Stimulated activated CD4-positive, alpha-beta T cell treated with anti-CD3 and anti-CD28 coated beads, Interleukin-12 subunit alpha, Interleukin-12 subunit beta, amount 100 ng/mL, for 48 hours (primary cell): ENCODE measurements around the gene MZT2B.
"Not testable (repeated sequence)": the region's sequence is repeated elsewhere in the genome, so short reads cannot be mapped to it uniquely, and the experiment has no call there.

Experiments
- DNase-seq, 3 donors: peaks; one replicate each; pipeline ENCODE4 v3.0.0-alpha.2; 2020; ENCODE audit warnings: low read depth in 2 of 3, low spot score in 1 of 3

The MZT2B gene

DNA sequence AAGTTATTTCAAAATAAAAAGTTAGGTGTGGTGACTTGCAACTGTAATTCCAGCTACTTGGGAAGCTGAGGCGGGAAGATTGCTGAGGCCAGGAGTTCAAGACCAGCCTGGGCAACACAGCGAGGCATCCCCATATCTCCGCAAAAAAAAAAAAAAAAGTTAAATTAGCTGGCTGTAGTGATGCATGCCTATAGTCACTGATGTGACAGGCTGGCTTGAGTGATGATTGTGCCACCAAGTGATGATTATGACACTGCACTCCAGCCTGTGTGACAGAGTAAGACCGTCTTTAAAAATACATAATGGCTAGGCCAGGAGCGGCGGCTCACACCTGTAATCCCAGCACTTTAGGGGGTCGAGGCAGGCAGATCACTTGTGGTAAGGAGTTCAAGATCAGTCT lies 12.2 kb upstream of the MZT2B start:
- no peak for DNase-seq

DNA sequence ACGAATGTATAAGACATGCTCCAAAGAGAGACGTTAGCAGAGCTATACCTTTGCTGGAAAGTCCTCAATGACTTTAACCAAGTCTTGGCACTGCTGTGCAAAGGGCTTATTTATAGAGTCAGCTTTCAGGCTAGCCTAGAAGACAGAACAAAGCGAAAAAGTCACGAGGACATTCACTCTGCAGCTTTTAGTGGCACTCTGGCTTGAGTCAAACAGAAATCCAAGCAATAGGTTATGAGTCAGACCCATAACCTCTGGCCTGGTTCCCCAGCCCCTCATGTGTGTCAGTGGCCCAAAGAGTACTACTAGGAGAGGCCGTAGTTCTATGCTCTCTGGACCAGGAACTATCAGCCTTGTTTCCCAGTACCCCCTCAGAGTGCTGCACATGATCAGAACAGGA lies 7.2 kb upstream of the MZT2B start:
- not testable (repeated sequence) for DNase-seq

DNA sequence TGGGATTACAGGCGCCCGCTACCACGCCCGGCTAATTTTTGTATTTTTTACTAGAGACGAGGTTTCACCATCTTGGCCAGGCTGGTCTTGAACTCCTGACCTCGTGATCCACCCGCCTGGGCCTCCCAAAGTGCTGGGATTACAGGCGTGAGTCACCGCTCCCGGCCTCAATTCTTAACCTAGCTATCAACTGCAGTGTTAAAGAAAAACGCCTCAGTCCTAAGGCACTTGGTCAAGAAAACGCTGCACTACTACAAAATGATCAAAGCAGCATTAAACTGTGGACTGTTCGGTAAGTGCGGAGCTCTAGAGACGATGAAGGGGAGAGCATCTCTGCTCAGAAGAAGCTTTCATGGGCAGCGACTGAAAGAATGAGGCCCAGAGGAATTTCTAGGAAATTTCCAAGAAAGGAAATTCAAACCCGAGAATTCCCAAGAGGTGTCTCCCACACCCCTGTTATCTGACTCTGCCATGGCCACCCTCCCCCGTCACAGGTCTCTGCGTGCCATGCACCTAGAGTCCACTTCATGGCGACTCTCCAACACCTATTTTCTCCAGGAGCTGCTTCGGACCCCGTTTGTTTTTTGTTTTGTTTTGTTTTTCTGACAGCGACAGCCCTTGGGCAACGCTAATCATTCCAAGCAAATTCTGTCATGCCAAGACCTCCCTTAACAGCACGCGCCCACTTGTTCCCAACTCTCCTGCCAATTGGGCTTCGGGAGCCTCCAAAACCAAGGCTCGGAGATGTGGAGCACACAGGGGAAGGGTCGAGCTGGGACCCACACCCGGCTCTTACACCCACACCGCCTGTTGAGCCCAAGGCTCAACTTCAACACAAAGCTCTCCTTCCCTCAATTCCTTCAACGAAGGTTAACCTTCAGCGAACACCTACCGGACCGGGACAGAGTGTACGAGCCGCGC lies 1.4 kb upstream of the MZT2B start:
- DNase-seq = not testable (repeated sequence)

DNA sequence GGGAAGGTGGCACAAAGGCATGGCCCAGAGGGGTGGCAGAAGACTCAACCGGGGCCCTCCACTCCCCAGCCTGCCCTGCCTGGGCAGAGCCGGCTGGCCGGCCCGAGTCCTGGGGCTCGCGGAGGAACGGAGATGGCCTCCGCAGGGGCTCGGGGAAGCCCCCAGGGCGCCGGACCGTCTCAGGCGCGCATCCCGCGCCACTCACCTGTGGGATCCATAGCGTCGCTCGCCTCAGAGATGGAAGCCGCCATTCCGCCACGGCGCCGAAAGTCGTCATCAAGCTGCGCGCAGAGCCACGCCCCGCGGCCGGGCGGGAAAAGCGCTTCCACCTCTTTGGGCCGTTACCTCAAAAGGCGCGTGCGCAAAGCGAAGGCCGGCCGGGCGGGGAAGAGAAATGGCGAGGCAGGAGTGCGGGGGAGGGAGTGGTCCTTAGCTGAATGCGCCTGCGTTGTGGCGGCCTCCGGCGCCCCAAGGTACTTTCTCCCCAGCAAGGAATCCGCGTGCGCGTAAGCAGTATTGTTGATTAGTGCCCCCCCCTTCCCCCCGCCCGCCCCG lies 660 bp upstream of the MZT2B start, which contains the start of gene SMPD4:
SMPD4 (minus strand) TSS at position 278 of the 555 bp plus-strand sequence. CDS start 5,010 bp downstream, outside the sequence.
- peak; percentile 95 to 98 (median 96) for DNase-seq

DNA sequence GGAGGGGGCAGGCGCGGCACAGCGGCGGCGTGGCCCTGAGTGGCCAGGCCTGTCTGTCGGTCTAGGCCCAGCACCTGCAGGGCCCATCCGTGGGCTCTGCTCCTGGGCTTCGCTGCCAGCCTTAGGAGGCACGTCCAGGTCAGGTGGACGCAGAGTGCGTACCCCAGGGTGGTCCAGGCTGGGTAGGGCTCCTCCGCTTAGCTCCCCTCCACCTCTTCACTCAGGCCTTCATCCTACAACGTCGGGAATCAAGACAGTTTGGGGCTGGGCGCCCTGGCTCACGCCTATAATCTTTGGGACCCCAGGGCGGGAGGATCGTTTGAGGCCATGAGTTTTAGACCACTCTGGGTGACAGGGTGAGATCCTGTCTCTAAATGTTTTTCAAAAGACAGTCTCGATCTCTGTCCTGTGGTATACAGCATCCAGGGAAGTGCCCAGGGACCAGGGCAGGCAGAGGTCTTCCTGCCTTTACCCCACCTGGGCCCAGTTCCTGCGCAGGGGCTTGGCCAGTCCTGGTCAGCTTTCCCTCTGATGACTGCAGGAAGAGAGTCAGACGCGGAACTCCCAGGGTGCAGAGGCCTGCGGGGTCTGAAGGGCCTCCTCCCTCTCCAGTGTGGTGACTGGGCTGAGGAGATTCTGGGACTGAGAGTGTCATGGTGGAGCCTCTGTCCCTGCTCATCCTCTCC lies 907 bp downstream of the MZT2B start:
- not testable (repeated sequence) for DNase-seq

DNA sequence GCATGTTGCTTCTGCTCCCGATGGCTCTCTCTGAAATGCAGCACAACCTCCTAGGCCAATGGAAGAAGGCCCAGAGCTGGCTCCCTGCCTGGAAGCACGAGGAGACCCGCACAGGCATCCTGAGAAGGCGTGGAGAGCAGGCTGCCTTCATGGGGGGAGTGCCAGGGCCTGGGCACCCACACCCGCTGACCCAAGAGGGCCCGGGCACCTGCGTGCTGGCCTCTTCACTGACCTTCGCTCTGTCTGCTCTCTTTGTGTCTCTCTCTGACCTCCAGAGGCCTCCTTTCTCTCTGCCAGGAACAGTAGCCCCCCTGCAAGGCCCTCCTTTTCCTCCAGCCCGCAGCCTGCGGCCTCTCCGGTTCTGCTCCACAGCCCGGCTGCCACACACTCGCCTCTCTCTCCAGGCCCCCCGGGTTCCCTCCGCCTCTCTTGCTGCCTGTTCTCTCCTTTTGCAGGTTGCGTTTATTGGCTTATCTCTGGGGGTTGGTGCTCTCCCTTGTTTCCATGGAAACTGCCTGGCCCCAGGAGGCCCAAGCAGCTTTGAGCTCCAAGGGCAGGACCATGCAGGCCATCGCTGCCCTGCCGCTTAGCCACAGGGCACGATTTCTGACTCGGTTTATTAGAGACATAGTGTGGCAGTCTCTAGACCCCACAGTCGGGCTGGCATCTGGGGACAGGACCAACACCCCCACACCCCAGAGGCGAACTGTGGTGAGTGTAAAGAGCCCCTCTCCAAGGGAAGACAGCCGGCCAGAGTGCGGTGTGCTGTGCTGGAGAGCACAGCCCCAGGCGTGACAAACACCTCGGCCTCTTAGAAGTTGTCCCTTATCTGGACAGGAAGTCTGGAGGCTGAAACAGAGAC lies 1.7 kb downstream of the MZT2B start:
- no peak for DNase-seq

DNA sequence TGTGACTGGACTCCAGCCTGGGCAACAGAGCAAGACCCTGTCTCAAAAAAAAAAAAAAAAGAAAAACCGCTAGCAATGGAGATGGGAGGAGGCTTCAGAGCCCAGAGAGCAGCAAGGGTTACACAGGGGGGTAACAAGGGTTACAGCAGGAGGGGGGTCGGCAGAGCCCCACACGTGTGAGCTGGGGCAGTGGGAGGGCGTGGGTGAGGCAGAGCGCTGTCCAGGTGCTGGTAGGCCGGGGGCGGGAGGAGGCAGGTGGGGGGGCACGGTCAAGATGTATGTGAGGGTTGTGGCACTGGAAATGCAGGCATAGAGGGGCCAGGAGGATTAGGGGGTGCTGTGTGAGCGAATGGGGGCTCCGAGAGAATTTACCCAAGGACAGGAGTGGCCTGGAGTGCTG lies 3.4 kb downstream of the MZT2B start:
- DNase-seq = no peak

DNA sequence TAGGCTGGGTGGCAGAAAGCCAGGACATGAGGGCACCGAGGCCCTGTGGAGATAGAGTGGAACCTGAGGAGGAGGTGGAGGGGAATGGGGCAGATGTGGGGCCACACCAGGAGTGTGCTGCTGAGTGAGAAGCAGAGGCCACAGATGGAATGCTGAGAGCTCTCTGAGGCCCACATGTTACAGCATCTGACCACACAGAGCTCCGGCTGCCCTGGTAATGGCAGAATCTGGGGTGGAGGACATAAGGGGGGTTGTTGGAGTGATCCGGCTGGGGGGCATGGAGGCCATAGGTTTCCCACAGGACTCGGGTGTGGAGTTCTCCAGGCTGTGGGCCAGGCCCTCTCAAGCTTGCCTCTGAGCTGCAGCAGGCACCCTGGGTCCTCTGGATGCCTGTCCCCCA lies 3.8 kb downstream of the MZT2B start:
- DNase-seq = no peak

DNA sequence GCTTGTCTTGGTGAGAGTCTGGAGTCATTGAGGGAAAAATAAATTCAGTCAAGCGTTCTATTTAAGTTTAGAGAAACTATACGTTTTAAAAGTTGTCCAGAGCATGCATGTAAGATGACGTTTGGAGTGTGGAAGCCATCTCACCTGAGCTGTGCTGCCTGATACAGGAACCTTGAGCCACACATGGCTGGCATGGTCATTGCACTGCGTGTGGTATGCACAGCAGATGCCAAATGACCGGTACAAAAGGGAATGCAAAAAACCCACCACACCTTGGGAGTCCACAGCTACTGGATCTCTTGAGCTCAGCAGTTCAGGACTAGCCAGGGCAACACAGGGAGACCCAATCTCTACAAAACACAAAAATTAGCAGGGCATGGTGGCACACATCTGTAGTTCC lies 4.3 kb downstream of the MZT2B start:
- no peak for DNase-seq

DNA sequence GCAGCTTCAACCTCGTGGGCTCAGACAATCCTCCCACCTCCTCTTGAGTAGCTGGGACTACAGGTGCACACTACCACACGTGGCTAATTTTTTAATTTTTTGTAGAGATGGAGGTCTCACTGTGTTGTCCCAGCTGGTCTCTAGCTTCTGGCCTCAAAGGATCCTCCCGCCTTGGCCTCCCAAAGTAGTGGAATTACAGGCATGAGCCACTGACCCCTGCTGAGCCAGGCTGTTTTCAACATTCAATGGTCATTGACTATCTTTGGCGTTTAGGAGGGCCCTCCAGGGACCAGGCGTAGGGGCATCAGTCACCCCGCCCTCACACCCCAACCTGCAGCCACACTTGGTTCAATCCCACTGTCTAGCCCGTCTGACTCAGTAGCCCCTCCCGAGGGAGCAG lies 5.2 kb downstream of the MZT2B start:
- DNase-seq = no peak

DNA sequence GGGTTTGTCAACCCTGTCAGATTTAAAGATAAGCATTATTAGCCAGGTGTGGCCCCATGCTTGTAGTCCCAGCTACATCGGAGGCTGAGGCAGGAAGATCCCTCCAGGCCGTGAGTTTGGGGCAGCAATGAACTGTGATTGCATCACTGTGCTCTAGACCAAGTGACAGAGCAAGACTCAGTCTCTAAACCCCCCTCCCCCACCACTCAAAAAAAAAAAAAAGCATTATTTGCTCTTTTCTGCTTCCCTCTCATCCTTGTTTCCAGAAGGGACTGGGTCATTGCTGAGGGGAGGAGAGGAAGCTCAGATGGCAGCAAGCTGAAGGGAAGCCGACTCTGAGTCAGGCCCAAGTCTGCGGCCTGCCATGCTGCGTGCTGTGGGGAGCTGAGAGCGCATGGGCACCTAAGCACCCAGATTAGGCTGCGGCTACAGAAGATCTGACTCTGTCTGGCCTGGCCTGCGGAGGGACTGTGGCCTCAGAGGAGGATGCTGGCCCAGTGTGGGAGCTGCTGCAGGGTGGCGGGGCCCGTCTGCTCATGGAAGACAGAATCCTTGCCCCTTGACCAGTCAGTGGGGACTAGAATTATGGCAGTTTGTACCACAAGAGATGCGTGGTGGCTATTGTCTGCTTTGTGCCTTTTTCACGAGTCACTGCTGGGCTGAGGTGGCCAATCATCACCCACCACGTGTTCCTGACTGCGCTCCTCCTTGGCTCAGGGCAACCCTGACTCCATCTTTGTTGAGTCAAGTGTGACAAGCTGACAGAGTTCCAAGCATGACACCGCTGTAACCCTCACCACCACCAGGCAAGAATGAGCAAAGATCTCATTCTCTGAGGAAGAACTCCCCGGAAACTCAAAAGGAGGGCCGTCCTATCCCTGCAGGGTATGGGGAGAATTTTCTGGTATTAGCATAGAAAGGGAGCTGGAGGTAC lies 6.1 kb downstream of the MZT2B start:
- DNase-seq = not testable (repeated sequence)

DNA sequence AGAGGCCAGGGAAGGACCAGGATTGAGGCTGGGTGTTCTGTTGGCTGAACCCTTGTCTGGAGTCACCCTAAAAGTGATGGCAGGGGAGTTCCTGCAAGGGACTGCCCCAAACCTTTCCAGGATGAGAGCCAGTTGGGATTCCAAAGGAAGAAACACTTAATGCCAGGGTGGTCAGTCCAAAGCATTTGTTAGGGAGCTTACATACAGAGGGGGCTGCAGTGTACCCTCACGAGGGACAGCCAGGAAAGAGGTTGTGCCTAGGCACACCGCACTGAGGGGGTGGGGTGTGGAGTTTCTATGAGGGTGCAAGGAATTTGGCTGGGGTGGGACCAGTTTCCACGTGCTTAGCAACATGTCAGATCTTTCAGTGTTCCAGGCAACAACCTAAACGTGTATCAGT lies 6.9 kb downstream of the MZT2B start:
- DNase-seq = not testable (repeated sequence)

DNA sequence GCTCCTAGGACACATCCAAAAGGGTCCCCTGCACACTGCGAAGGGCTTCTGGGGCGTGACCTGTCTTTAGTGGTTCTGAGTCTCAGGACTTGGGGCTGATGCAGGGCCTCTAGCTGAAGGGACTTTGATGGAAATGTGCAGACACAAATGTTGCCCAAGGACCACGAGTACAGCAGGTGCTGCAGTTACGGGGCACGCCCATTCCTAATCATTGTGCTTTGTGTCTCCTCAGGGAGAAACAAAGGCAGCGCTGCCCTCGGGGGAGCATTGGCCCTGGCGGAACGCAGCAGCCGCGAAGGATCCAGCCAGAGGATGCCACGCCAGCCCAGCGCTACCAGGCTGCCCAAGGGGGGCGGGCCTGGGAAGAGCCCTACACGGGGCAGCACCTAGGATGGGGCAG lies 8.2 kb downstream of the MZT2B start:
- no peak for DNase-seq

DNA sequence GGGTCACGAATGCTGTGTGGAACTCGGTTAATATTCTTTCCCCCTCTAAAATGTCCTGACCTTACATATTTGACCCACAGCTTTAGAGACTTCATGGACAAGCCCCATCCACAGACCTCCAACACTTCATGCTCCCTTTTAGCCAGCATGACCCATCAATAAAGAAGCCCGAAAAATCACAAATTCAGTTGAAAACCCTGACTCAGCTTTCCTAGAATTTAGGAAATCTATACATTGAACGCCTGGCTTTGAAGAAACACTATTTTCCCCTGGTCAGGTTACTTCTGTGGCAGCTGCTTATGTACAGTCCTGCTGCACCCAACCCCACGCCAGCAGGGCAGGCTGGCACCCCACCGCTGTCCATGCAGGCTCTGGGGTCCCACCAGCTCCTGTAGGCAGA lies 9.3 kb downstream of the MZT2B start:
- DNase-seq = not testable (repeated sequence)

DNA sequence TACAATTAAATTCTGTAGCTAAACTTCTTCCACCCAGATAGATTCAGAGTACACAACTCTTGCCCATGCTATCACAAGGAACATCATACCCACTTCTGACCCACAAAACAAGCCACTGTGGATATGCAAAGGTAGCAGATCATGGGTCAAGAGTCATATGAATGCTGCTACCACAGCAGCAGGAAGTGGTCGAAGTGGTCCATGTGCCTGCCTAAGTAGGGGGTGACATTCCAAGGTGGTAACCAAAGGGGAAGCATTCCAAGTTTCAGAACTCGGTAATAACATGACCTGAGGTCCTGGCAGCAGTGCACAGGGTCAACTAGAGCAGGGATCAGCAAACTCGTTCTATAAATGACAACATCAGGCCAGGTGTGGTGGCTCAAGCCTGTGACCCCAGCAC lies 10.4 kb downstream of the MZT2B start:
- DNase-seq = not testable (repeated sequence)

DNA sequence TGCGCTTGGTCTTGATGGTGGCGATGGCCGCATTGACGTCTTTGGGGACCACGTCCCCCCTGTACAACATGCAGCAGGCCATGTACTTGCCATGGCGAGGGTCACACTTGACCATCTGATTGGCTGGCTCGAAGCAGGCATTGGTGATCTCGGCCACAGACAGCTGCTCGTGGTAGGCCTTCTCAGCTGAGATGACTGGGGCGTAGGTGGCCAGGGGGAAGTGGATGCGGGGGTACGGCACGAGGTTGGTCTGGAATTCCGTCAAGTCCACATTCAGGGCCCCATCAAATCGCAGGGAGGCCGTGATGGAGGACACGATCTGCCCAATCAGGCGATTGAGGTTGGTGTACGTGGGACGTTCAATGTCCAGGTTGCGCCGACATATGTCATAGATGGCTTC lies 11.8 kb downstream of the MZT2B start:
- not testable (repeated sequence) for DNase-seq

DNA sequence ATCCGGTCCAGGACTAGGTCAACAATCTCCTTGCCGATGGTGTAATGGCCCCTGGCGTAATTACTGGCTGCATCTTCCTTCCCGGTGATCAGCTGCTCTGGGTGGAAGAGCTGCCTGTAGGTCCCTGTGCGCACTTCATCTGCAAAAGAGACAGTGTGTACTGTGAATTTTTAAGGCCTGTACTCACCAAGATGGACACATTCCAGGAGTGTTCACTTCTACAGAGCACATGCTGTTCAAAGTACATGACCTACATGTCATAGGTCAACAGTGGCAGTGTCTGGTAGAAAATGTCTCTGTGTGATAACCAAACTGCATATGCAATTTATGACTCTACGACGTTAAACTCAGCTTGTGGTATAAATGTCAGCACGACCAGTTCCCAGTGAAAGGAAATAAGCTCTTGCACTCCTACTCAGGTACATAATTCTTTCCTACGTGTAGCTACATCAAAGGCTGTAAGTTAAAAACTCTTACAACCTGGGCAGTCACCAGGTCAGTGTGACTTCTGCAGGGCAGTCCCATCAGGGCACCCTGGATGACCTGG lies 13.1 kb downstream of the MZT2B start:
- DNase-seq = not testable (repeated sequence)

DNA sequence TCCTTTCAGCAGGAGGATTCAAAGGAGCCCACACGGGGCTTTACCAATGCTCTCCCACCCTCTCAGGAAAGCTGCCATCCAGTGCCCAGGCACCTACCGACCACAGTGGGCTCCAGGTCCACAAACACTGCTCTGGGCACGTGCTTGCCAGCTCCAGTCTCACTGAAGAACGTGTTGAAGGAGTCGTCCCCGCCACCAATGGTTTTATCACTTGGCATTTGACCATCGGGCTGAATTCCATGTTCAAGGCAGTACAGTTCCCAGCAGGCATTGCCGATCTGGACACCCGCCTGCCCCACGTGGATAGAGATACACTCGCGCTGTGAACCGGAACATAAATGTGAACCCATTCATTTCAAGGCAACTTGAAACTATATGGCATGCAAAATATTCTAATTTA lies 14.0 kb downstream of the MZT2B start:
- not testable (repeated sequence) for DNase-seq

DNA sequence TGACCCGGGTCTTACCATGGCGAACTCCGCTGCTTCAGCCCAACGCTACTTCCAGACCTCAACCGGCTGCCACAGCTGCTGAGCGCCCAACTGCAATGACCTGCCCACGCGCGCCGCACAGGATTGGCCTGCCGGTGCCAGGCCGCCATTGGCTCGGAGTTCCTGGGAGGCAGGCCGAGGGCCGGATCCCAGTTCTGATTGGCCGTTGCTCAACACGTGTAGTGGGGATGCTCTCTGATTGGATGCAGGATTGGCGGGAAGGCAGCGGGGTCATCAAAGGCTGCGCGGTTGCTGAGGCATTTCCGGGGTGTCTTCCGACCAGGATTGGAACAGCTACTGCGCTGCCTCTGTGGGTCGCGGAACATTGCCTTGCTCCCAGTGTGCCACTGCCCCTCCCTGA lies 16.3 kb downstream of the MZT2B start, which contains the start of gene TUBA3E:
TUBA3E (minus strand) TSS at position 97 of the 400 bp plus-strand sequence; CDS start at position 18, 79 bp downstream.
- DNase-seq = no peak
